Fibroblast of skin of scalp (primary cell): ENCODE data around the gene ATE1. TPM values are rescaled to one million over a fixed set of nuclear protein-coding genes. Genes with fewer than 3 reads are reported as not detected.
"Not testable (repeated sequence)": the region's sequence is repeated elsewhere in the genome, so short reads cannot be mapped to it uniquely, and the experiment has no call there.

Source experiments
- DNase-seq: peaks from one replicate; pipeline ENCODE4 v3.0.0-alpha.2; 2013
- polyA plus RNA-seq, 2 experiments: library from polyadenylated mRNA; unstranded; fragments of 120-200 nt; gene quantifications; one replicate each; pipeline ENCODE4 v1.2.1, GENCODE V29; 2013; ENCODE audit not compliant: insufficient read length in 2 of 2

Gene ATE1
- 8.0 TPM for polyA plus RNA-seq (2013, experiment 1 of 2; ENCODE audit: insufficient read length)
- 10.2 TPM for polyA plus RNA-seq (2013, experiment 2 of 2; ENCODE audit: insufficient read length)

GRCh38 chr10:121927841-121928527 is at the start of gene ATE1:
Gene ATE1 (minus strand): TSS chr10:121928031. CDS start chr10:121927949, 82 bp downstream.
- peak; percentile 95 for DNase-seq

DNA sequence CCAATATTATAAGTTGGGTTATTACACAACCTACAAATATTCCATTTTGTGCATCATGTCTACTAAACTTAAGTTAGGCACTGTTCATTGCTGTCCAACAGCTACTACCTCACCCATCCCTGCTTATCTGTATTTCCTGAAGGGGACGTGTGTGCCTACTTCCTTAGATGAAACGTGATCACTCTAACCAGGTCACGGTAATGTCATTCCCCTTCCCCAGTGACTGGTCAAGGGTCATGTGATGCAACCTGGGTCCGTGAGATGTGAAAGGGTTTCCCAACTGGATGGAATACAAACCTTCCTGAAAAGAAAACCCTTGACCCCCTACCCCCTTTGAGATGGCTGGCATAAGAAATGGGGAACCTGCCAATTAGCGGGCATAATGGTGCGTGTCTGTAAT is 48.8 kb upstream of the ATE1 start:
- no peak for DNase-seq

GRCh38 chr10:121975295-121976086 is 47.7 kb upstream of the ATE1 start:
- DNase-seq = no peak

DNA sequence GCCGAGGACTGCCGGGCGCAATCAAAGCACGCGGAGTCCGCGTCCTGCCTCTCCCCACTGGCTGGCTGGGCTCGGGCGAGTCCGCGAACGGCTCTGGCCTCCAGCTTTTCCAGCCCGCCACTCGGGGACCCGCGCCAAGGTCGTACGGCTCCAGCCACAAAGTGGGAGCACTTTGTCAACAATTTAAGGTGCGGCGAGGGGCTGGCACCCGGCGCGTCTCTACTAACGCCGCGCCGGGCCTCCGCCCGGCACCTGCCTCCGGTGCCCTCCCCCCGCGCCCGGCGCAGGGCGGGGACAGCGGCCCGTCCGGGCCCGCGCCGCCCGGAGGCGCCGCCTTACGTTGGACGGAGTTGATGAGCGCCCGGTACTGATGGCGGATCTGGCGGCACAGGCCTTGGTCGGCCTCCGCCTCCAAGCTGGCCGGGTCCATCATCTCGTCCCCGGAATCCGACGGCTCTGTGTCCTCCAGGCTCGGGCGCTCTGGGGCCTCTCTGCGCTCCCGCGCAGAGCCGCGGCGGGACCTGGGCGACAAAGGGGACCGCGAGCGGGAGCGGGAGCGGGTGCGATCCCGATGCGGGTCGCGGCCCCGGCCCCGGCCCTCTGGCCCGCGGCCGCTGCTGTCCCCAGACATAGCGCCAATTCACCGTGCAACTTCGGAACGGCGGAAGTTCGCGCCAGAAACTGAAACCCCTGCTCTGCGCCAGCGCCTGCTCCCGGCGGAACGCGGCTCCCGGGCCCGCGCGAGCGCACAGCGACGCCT is 46.9 kb upstream of the ATE1 start, which contains the start of gene NSMCE4A:
Gene NSMCE4A (minus strand): TSS at position 683 of the 760 bp plus-strand sequence. CDS start 52 bp downstream, at position 631.
- peak; percentile 74 for DNase-seq

- no peak for DNase-seq
Observed at GRCh38 chr10:121974019-121974534, 46.2 kb upstream of the ATE1 start.

- not testable (repeated sequence) for DNase-seq
Observed at GRCh38 chr10:121969086-121969485, 41.3 kb upstream of the ATE1 start.

DNA sequence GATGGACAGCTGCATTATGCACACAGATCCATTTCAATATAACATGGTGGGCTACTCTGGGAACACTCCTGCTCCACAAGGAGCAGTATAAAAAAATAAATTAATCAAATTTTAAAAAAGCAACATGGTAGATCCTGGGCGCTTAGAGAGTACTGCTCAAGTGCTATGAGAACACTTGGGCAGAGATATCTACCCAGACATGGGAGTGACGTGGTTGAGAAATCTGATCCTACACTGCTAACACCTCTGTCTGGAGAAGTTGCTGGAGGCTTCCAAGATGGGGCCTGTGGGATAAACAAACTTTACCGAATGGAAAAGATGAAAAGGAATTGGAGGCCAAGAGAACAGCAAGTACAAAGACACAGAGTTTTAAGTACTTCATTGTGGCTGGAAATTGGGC is 38.2 kb upstream of the ATE1 start:
- DNase-seq = no peak

GRCh38 chr10:121961456-121961855 is 33.6 kb upstream of the ATE1 start:
- DNase-seq = no peak

DNA sequence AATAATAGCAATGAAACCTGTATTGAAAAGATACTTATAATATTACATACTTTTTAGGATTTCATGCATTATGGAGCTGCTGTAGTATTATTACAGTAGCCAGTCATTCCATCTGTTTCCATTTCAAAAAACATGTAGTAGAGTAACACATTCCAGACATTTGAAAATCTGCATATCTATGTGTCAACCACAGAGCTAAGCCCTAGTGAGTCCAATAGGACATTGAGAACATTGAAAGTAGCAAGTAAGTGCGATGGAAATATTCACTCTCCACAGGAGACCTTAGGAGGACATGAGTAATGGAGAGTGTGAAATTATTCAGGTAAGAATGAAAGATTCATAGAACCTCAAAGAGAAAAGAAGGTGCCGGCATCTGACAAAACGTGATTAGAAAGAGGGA is 31.8 kb upstream of the ATE1 start:
- no peak for DNase-seq

GRCh38 chr10:121956111-121957061 is 28.6 kb upstream of the ATE1 start:
- DNase-seq = no peak

- DNase-seq = peak; percentile 42
Observed at GRCh38 chr10:121952226-121952625, 24.4 kb upstream of the ATE1 start.

- no peak for DNase-seq
Observed at GRCh38 chr10:121949451-121949850, 21.6 kb upstream of the ATE1 start.

DNA sequence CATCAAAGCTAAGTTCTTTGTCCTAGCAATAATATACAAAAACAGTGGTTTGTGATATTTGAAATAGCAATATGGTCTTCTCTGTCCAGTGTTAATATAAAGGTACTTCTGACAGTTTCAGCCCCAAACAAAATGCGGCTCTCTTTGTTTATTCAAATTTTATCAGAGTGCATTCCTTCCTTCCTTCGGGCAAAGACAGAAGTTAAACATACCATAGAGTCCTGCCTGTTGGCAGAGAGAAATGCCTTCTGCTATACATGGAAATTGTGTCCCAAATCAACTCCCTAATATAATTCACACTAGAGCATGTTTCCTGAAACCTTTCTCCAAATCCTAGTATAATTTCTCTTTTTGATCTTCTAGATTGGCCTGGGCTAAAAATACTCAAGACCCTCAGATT is 21.2 kb upstream of the ATE1 start:
- DNase-seq = no peak

DNA sequence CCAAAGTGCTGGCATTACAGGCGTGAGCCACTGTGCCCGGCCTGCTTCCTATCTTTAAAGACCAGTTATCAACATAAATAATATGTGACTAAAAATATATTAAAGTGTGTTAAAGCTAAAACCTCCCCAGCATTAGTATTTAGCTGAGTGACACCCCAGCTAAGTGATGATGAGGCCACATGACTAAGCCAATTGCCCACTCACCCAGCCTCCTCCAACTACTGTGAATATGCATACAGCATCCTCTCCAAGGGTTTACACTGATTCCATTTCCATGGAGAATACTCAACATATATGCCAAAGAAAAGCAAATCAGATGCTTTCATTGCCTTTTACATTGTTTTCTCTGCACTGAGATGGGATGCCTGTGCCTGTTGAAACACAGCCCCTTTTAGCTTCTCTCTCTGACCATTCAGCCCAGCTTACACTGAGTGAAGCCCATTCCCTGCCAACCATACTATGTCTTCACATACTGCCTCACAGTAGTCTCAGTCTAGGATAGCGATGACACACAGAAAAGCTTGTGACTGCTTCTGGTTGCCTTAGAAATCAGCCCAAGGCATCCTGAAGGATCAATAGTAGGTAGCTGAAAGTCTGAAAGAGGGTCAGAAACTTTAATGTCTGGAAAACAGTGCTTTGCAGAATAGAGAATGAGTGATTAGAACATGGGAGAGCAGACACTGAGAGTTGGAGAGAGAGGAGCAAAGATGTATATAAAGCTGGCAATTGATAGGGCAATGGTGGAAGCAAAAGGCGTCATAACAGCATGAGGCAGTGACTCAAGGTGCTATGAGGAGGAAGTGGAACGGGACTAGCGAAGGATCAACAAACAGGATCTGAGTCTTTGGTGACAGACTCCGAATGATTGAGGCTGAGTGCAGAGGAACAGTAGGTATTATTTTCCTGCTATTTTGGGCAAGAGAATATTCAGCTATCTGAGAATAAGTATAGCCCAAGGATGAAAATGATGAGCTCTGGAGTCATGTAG is 19.8 kb upstream of the ATE1 start:
- no peak for DNase-seq

- peak; percentile 94 for DNase-seq
Observed at GRCh38 chr10:121942749-121943416, 15.1 kb upstream of the ATE1 start.

GRCh38 chr10:121941532-121941931 is 13.7 kb upstream of the ATE1 start:
- DNase-seq = no peak

DNA sequence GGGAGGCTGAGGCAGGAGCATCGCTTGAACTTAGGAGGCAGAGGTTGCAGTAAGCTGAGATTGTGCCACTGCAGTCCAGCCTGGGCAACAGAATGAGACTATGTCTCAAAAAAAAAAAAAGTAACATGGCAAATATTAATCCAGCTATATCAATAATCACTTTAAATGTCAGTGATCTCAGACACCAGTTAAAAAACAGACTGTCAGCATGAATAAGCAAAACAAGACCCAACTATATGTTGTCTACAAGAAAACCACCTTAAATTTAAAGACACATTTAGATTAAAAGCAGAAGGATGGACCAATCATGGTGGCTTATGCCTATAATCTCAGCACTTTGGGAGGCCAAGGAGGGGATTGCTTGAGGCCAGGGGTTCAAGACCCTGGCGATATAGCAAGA is 8.5 kb upstream of the ATE1 start:
- no peak for DNase-seq

GRCh38 chr10:121935702-121936101 is 7.9 kb upstream of the ATE1 start:
- DNase-seq = no peak

DNA sequence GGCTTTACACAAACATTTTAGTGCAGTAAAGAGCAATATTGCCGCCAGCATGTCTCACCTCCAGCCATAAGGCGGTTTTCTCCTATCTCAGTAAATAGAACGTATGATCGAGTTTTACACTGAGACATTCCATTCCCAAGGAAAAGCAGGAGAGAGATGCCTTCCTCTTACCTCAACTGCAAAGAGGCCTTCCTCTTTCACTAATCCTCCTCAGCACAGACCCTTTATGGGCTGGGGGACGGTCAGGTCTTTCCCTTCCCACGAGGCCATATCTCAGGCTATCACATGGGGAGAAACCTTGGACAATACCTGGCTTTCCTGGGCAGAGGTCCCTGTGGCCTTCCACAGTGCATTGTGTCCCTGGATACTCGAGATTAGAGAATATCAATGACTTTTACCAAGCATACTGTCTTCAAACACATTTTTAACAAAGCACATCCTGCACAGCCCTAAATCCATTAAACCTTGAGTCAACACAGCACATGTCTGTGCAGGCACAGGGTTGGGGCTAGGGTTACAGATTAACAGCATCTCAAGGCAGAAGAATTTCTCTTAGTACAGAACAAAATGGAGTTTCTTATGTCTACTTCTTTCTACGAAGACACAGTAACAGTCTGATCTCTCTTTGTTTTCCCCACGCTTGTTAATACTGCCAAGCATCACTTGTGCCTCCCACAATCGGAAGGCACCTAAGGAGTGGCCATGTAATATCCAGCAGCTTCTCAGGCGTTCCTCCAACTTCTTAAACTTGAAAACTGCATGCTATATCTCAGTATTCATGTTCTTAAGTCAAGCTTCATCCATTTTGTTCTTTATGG is 2.6 kb upstream of the ATE1 start:
- not testable (repeated sequence) for DNase-seq
